HG02610 (cell line): ENCODE data around the gene MSX1.

Experiments
- ATAC-seq: cut with Tn5 transposase; IDR thresholded peaks from one replicate; pipeline ENCODE4 v1.9.1; 2021; ENCODE audit warnings: mild to moderate bottlenecking, moderate library complexity; ENCODE audit not compliant: unreplicated experiment

Gene MSX1

GRCh38 chr4:4899202-4899925, 39.9 kb downstream of the MSX1 start:
- ATAC-seq: no peak

GRCh38 chr4:4901877-4902276, 42.4 kb downstream of the MSX1 start:
- ATAC-seq: no peak

DNA sequence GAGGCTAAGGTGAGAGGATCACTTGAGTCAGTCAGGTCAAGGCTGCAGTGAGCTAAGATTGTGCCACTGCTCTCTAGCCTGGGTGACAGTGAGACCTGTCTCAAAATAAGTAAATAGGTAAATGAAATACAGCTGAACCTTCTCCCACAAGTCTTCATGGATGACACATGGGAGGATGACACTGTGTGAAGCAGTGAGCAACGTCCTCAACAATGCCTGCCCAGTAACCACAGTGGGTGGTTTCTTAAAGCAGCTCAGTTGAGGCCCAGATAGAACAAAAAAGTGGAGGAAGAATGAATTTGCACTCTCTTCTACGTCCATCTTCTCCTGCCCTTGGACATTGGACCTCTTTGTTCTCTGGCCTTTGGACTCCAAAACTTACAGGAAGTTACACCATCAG, 52.7 kb downstream of the MSX1 start:
- no peak for ATAC-seq

GRCh38 chr4:4913147-4913561, 53.7 kb downstream of the MSX1 start:
- no peak for ATAC-seq
